Stimulated activated CD4-positive, alpha-beta T cell treated with anti-CD3 and anti-CD28 coated beads, Interleukin-4, amount 100 ng/mL, for 48 hours (primary cell): ENCODE measurements around the gene ITGA2.

Experiments used
- DNase-seq, 2 donors: peaks; one replicate each; pipeline ENCODE4 v3.0.0-alpha.2; 2020; ENCODE audit warnings: low read depth in 2 of 2

ITGA2 gene

GRCh38 chr5:53055365-53055764 lies 66.2 kb downstream of the ITGA2 start:
- DNase-seq = no peak

- no peak for DNase-seq
Observed at GRCh38 chr5:53059281-53059680, 70.1 kb downstream of the ITGA2 start.

DNA sequence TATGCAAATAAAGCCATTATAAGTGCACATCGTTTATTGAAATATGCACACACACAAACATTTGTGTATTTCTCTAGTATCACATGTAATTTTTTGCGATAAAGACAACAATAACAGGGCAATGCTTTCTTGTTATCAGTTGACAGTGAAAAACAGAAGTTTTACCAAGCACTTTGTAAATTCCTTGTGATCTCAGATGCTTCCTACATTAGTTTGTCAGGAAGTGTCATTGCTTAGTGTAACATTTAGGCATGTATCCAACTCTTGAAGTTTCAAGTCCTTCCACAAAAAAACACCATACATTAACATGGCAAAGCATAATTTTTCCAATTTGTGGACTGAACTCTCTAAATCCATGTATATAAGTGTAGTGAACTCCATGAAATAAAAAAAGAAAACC lies 74.0 kb downstream of the ITGA2 start:
- DNase-seq = no peak

DNA sequence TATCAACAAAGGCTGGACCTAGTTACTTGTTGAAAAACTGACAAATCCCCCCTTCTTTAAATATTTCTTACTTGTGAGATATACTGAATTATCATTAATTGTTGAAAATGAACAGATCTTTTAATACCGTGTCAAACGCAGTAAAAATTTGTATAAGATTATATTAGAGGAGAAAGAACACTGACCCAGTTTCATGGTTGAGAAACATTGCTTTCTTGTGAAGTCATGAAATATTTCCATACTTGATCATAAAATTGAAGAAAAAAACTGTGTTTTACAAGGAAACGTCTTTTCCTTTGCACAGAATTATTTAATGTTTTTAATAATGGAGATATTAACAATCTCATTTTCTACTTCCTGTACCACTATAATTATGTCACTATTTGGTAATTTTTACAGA lies 74.6 kb downstream of the ITGA2 start:
- no peak for DNase-seq

DNA sequence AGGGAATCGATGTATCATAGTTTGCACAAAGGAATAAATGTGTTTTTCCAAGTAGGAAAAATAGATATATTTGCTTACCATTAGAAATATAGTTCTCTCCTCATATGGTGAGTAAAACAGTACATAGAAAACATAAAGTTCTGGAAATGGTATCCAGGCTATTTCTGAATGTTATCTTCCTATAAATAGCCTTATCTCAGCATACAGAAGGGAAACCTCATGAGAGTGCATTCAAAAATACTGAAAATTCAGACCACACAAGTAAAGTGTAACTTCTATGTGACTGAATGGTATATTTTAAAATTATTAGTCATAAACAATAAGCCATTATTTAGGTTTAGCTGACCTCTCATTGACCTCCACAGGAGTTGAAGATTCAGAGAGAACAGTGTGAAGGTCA lies 76.9 kb downstream of the ITGA2 start:
- no peak for DNase-seq

DNA sequence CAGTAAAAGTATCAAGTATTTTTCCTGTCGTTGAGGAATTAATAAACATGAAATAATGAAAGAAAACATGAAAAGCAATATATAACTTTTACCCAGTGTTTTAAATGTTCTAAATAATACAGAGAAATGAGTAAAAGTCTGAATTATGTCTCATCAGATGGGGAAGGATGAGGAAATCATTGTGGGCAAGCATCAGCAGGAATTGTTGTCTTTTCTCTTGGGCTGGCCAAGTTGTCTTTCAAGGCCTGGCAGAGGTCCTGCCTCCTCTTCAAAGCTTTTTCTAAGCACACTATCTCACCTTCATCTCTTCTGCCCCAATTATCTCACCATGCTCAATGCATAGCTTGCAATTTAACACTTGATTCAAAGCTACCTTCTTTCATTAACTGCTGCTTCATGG lies 78.5 kb downstream of the ITGA2 start:
- no peak for DNase-seq

DNA sequence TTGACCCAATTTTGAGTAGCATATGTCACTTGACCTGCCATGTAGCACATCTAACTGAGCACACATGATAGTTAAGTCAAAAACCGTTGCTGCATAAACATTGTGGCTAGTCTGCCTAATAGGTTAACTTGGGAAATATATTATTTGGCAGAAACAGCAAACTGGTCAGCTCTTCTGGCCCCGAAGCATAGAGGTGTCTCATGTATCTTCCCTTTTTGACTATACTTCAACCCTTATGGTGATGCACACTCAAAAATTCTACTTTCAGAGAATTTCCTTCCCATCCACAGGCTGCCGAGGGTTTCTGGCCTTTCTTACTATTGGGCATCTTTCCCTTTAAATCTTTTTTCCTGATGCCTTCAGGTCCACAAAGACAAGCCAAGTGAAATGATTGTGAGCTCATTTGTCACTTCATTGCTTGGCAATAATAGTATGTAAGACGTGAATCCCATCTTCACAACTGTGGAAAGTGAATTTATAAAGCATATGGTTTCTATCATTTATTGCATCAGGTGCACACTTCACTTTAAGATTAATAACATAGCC lies 79.2 kb downstream of the ITGA2 start:
- no peak for DNase-seq

- DNase-seq = peak; percentile 32 to 60
Observed at GRCh38 chr5:53069626-53070025, 80.5 kb downstream of the ITGA2 start.

DNA sequence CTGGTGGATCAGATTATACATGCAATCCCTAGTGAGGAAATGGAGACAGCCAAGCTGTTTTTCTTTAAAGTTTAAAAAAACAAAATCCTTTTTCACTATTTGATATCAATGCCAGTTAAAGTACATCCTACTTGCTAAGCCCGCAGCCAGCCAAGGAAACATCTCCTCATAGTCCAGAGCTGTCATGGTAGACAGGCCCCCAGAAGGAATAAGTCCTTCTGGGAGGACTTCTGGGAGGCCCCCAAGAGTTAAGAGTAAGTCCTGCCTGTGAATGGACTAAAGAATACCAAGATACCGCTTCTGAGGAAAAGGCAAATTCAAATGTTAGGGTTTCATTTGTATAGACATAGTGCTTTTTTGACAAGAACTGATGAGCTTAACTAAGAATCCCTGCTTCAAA lies 82.1 kb downstream of the ITGA2 start:
- no peak for DNase-seq

GRCh38 chr5:53071738-53072137 lies 82.6 kb downstream of the ITGA2 start:
- no peak for DNase-seq

- DNase-seq = no peak
Observed at GRCh38 chr5:53073348-53073747, 84.2 kb downstream of the ITGA2 start.

GRCh38 chr5:53076014-53076583 lies 86.9 kb downstream of the ITGA2 start:
- DNase-seq = no peak

GRCh38 chr5:53080271-53080670 lies 91.1 kb downstream of the ITGA2 start:
- no peak for DNase-seq

- no peak for DNase-seq
Observed at GRCh38 chr5:53083927-53084326, 94.8 kb downstream of the ITGA2 start.

- DNase-seq = no peak
Observed at GRCh38 chr5:53084546-53085255, 95.5 kb downstream of the ITGA2 start.

GRCh38 chr5:53087171-53087570 lies 98.0 kb downstream of the ITGA2 start:
- no peak for DNase-seq

DNA sequence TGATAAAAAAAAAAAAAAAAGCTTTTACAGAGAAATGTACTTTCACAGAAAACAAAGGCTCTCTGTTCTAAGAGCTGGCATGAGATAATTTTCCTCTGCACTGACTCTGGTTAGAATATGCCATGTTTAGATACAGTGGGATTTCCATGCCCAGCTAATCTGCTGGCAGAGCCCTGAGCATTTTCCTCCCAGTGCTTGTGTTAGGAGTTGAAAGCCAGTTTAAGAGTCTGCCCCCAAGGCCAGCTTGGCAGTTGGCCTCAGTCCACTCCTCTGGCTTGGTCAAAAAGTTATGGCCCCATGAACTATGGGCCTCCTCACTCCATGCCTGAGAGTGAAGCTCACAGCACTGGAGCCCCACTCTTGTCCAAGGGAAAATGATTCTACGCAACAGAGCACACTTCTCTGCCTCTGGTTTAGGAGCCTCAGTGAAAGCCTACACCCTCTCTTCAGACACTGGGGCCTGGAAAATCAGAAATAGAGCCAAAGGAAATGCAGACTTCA lies 98.5 kb downstream of the ITGA2 start:
- DNase-seq = no peak

DNA sequence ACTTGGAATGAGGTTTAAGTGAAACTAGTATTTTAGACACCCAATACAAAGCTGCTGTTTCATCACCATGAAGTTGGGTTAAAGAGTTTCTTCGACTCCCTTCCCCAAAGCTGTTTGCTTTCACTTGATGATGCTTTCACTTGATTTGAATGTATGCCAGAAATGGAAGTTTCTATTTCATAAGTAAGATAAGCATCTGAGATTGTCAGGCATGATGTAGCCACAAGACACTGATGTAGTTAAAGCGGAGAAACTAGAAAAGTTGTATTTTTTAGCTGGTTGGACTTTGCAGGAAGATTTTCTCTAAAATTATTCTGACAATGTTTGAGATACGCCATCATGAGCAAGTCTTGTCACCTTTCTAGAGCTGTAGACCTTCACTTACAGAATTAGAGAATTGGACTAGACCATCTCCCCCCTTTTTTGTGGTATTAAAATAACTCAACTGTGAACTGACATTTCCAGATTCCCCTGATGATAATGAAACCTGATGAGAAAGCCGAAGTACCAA lies 100.4 kb downstream of the ITGA2 start:
- DNase-seq = no peak

DNA sequence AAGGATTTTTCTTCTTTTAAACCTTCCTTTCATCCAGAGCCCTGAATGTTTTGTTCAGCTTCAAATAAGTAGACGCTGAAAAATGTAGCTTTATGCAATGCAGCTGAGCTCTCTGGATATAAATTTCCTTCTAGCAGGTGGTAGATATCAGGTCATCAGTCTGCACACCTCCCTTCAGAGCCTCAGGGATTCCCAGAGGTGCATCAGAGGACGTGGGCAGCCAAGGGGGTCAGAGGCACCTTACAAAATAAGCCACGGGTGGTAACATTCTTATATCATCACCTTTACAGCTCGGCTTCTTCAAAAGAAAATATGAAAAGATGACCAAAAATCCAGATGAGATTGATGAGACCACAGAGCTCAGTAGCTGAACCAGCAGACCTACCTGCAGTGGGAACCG lies 101.1 kb downstream of the ITGA2 start:
- no peak for DNase-seq

- DNase-seq = no peak
Observed at GRCh38 chr5:53091289-53091688, 102.1 kb downstream of the ITGA2 start.

- no peak for DNase-seq
Observed at GRCh38 chr5:53092242-53092641, 103.1 kb downstream of the ITGA2 start.

DNA sequence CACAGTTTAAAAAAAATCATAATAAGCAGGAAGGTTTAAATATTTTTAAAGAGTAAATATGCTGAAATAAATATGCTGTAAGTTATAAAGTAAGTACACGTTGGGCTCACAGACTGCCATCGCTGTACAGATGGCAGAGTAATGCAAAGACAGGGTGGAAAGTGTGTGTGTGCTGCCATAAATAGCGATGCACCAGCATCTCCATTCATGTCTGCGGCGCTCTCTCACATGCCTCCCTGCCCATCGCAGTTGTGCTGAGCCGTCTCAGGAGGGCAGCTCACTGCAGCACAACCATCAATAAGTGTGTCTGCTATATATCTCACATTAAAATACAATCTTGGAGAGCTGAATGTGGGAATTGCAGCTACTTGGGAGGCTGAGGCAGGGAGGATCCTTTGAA lies 106.1 kb downstream of the ITGA2 start:
- no peak for DNase-seq

GRCh38 chr5:53095931-53096525 lies 106.9 kb downstream of the ITGA2 start:
- DNase-seq = peak; percentile 47 to 49
